ENCODE measurements around the gene C2orf78. TPM values are rescaled to one million over a fixed set of nuclear protein-coding genes. Genes with fewer than 3 reads are reported as not detected.

The C2orf78 gene
- total RNA-seq, 1 experiment from 2014 or later: not detected

DNA sequence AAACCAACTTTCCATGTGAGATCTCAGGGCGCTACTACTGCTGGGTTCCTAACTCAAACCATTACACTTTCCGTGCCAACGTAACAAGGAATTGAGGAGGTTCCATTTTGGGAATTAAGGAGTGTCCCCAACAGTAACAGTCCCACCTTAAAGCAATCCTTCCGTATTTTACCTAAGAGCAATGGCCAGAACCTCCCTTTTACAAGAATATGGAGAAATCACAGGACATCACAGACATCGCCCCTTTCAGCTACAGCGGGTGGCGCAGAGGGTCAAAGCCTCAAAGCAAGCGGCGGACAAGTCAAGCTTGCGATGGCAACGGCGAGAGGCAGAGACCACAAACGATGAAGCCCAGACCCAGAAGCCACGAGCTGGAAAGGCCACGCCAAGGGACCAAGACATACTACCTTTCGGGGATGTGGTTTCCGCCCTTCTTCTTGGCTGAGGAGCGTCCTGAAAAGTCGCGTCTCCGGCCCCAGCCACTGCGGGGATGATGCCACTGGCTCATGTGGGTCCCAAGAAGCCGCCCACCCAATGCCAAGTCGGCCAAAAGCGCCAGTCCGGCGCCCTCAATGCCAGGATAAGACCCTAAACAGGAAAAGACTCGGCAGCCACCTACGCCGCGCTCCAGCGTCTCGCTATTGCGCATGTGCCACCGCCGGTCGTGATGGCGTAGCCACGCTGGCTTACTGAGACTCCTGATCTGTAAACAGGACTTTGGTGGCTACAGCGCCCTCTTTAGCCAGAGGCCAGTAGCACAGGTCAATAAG lies 4.3 kb upstream of the C2orf78 start, which contains the start of gene DUSP11:
DUSP11 (minus strand) TSS at position 637 of the 770 bp plus-strand sequence; CDS start at position 508, 129 bp downstream.
- peak; percentile 92 for DNase-seq (ENCODE audit: low read depth)

DNA sequence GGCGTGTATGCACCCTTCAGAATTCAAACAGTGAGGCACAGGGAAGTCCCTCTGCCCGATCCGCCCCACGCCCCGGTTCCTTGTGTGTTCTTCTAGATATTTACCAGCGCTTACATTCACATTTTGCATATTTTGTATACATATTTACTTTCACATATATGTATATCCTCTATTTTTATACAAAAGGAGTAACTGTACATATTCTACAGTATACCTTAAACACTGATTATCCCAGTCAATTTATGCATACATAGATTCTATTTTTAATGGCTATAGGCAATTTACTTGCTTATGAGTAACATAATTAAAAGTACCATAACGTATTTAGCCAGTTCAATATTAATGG lies 3.8 kb upstream of the C2orf78 start:
- no peak for DNase-seq (ENCODE audit: low read depth)

DNA sequence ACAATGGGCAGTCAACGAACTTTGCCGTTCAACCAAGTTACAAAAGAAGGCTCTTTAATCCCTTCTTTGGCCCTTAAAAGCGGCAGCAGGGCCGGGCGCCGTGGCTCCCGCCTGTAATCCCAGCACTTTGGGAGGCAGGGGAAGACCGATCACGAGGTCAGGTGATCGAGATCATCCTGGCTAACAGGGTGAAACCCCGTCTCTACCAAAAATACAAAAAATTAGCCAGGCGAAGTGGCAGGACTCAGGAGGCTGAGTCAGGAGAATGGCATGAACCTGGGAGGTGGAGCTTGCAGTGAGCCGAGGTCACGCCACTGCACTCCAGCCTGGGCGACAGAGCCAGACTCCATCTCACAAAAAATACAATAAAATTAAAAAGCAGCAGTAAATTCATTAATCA lies 581 bp upstream of the C2orf78 start:
- DNase-seq (ENCODE audit: low read depth): peak; percentile 75

DNA sequence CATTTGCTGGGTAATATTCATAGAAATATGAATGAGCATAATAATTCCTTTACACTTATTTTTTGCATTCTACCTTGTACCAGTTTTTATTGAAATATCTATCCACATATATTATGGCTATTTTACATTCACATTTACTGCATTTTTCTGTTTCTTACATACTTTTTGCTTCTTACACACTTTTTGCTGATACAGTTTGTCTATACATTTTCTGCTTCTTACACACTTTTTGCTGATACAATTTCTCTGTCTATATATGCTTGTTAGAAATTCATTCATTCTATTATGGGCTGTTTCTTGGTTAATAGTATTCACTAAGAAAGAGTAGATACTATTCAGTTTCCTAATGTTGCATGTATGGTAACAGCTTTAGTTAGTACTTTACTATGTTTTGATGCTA lies 27.9 kb downstream of the C2orf78 start:
- no peak for DNase-seq (ENCODE audit: low read depth)

DNA sequence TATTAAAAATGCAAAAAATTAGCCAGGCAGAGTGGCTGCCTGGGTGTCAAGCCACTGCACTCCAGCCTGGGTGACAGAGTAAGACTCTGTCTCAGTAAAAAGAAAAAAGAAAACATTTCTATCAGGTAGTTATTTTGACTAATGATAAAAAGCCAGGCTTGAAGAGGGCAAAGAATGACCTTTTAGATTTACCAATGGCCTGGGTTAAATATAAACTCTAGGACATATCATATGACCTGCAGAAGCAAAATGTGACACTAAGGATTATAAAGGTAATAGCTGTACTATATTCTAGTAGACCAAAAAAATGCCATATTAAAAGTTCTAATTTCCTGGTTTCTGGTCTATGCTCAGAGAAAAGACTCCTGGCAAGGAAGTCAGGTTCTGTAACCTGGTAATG lies 28.7 kb downstream of the C2orf78 start:
- DNase-seq (ENCODE audit: low read depth): no peak

DNA sequence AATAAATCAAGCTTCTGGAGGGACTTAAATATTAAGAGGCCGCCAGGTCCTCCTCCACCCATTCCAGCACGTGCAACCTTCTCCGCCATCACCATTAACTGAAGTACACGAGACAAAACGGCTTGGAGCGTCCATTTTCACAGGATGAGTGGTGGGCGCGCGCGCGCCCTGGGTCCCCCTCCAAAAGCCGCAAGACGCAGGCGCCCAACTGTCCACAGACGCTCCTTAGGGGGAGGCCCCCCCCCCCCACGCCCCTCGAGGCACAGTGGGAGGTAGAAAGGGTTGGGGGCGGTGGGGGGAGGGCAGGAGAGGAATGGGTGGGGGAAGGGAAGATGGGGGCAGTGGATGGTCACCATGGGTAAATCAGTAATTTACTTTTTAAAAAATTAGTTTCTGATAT lies 34.3 kb downstream of the C2orf78 start:
- no peak for DNase-seq (ENCODE audit: low read depth)

DNA sequence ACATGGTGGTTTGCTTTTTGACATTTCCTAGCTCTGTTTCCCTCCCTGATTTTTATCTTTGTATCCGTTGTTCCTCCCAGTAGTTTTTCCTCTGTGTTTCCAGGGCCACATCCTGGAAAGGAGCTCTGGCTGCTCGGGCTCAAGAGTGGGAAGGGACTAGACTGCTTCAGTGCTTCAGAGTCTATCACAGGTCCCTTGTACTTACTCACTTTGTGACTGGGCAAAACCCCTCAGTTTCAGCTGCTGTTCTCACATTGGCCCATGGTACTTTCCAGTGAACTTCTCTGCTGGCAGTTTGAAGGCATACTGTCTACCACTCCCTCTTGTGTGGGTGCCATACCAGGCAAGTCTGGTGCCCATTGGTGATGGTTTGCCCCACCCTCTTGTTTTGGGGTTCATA lies 37.2 kb downstream of the C2orf78 start:
- no peak for DNase-seq (ENCODE audit: low read depth)

DNA sequence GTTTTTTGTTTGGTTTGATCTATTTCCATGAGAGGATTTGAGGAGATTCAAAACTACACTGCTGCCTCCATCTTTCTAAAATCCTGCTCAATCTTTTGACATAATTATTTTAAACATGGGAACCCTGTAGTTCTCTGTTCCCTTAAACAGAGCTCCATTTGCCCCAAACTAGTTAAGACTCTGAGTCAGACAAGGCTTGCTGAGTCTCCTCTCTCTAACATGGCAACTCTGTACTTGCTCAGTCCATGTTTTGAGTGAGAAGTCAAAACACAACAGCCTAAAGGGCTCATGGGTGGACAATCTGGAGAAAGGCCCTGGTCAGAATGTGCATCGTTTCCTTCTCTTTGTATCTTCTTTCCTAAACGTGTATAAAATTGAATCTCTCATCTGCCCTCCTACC lies 37.7 kb downstream of the C2orf78 start:
- DNase-seq (ENCODE audit: low read depth): no peak

DNA sequence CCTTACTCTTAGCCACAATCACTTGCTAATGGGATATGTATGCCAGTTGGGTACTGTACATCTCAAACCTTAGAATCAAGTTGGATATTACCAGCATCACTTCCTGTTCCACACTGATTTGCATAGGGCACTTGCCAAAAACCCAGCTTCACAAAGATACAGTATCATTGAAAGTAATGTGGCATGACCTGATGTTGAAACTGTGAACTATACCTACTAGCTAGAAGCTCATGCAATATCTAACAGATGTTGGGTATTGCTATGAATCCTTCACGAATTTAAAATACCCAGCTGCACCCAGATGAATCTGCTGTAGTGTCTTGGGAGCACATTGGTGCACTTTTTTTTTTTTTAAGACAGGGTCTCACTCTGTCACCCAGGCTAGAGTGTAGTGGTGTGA lies 38.3 kb downstream of the C2orf78 start:
- no peak for DNase-seq (ENCODE audit: low read depth)

DNA sequence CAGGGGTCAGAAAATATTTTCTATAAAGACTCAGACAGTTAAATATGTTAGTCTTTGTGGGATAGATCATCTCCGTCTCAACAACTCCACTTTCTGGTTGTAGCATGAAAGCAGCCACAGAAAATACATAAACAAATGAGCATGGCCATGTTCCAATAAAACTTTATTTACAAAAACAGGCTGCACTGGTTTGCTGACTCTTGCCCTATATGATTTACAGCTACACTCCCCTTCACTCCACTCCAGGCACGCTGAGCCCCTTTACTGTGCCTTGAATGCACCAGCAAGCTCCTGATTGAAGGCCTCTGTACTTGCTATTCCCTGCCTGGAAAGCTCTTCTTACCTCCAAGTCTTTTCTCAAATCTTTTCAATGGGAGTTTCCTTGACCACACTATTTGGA lies 39.0 kb downstream of the C2orf78 start:
- no peak for DNase-seq (ENCODE audit: low read depth)

DNA sequence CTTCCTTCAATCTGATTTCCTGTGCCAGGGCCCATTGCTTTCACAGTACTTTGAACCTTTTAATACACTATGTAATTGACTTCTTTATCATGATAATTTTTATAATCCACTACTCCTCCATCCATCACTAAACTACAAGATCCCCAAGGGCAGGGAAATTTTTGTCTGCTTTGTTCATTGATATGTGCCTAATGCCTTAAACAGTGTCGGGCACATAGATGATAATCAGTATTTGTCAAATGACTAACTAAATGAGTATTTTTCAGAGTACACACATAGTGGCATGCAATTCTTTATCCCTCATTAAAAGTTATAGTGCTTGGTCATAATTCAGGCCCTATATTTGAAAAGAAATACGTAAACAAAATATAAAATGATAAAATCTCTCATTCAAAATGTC lies 39.4 kb downstream of the C2orf78 start:
- DNase-seq (ENCODE audit: low read depth): no peak

DNA sequence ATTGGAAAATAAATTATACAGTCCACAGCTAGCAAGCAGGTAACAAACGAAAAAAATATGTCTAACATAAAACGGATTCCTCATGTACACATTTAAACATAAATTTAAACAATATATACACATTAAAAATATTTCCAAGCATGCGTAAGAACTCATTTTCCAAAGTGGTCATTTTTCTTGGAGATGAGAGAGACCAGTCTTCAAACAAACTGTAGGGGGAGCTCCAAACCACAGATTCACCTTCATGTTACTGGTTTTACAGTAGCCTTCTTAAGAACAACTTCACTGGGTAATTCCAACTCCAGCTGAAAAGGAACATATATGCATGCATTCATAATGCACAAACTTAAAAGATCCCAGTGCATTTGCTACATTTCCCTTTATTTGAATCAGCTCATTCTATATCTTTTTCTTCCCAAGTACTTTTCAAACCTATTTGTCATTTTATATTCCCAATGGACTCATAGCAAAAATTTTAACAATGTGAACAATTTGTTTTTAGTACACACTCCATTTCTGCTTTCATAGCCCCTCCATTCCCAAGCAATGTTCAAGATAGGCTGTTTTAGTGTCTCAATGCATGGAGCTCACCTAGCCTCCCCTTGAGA lies 40.0 kb downstream of the C2orf78 start:
- peak; percentile 43 for DNase-seq (ENCODE audit: low read depth)

DNA sequence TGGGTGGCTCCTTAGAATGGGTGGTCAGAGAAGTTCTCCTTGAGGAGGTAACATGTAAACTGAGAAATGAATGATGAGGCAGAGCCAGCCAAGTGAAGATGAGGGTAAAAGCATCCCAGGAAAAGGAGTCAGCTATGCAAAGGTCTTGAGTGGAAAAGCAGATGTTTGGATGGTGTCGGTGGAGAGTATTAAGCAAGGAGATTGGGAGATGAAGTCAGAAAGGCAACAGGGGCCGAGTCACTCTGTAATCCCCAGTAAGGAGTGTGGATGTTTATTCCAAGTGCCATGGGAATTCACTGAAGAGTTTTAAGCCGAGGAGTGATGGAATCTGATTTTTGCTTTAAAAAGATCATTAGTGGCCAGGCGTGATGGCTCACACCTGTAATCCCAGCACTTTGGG lies 41.4 kb downstream of the C2orf78 start:
- DNase-seq (ENCODE audit: low read depth): no peak

DNA sequence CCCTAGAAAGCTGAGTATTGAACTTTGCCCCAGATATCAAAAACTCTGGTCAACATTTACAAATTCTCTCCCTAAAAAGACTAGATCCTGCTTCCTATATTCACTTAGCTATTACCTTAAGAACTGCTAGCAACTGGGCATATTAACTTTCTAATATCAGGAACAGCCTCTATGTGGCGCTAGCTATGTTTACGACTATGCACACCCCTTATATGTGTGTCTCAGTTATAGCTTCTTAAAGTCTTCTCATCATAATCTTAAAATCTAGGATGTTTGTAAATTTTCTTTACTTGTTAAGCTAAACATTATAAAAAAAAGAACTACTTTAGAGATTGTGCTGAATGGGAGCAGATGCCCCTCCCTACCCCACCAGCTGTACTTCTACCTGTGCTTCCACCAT lies 43.0 kb downstream of the C2orf78 start:
- DNase-seq (ENCODE audit: low read depth): peak; percentile 39

DNA sequence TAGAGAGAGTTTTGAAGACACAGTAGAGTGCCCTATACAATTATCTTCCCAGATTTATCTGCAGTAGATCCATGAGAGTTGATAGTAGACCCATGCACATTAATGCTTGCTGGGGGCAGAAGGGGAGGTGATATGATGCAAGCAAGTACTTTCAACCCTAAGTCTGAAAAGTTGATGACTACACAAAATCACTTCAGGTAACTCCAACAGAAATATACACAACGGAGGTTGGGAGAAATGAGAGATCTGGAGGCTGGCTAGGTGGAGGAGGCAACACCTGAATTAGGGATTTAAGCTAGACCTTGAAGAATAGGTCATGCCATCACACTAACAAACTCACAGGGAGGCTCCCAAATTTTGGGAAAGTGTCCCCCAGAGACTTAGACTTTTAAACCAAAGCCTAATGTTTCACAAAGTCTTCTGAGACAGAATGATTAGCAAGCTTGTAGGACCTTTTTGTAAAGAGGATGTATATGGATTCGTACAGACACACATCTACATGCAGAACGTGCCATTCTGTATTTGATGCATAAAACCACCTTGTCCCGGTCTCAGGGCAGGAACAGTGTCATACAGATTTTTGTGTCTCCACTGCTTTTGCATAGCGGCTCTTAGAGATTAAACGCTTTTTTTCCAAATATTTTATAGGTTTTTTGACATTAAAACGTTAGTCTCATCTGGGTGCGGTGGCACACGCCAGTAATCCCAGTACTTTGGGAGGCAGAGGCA lies 43.8 kb downstream of the C2orf78 start:
- no peak for DNase-seq (ENCODE audit: low read depth)

DNA sequence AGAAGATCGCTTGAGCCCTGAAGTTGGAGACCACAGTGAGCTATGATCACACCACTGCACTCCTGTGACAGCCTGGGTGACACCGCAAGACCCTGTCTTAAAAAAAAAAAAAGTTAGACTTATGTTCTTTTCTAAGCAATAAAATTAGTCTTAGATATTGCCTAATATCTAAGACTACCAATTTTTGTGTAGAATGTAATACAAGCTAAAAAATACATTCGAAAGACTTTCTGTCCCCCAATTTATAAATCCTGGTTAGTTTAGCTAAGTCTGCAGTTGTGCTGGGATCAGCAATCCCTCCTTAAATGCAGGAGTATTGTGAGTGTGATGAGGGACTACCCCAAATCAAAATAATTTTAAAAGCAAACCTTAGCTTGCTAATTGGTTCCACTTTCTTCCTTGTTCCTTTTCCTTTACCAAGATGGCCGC lies 44.4 kb downstream of the C2orf78 start:
- no peak for DNase-seq (ENCODE audit: low read depth)

DNA sequence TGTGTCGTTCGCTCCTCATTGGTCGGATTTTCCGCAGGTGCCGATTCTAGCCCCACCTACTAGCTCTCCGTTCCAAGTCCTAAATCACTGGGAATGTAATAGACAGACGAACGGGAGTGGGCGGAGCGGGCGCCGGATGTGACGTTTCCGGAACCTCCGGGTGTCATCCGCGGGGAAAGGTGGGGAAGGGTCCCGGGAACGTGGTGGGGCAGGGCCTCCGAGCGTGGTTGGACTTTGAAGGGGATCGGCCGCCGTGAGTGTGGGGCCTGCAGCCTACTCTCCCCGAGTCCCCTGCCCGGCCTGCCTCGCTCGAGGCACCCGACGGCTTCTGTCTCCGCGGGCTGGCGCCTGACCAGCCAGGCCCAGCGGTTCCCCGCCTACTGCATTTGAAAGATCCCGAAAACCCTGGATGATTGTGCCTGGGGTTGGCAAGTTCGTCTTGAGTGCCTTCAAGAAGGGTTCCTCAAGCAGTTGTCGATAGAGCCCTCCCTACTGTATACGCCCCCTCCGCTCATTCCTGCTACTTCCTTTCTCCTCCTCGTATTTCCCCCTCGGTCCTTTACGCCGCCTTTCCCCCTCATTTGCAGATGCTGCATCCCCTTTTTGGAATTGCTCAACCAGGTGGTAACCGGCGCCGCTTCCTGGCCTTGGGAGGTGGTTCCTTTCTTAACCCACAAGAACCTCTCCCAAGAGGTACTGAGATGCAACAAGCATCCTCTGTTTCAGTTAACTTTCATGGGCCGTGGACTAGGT lies 45.0 kb downstream of the C2orf78 start, which contains the start of gene STAMBP:
STAMBP (plus strand) TSS at position 144 of the 753 bp plus-strand sequence. CDS start 1,896 bp downstream, outside the sequence.
- peak; percentile 91 for DNase-seq (ENCODE audit: low read depth)

DNA sequence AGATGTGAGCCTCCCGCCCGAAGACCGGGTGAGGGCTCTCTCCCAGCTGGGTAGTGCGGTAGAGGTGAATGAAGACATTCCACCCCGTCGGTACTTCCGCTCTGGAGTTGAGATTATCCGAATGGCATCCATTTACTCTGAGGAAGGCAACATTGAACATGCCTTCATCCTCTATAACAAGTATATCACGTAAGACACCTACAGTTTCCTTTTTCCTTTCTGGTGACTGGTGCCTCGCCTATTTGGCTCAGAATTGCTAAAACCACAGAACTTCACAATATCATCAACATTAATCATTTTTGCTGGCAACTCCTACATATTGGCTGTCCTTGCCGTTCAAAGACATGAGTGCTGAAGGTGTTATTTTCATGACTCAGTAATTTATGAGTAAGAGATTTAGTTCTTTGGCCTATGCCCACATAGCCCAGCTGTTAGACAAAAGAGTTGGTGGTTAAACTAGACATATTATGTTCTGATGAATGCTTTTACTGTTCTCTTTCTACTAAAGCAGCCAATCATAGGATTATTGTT lies 47.0 kb downstream of the C2orf78 start:
- peak; percentile 97 for DNase-seq (ENCODE audit: low read depth)

DNA sequence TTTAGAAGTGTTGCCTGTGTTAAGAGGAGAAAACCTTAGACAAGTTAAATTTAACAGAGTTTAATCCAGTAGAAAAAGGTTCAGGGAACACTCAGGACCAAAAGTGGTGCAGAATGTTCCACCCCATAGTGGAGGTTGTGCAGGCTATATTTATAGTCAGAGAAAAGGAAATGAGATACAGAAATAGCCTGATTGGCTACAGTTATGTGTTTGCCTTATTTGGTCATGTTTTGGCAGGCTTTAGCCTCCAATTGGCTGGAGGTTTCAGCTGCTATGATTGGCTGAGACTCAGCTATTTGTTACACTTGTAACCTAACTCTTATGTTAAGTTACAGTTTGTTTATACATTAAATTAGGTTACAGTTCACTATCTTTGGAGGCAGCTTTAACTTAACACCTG lies 48.9 kb downstream of the C2orf78 start:
- peak; percentile 47 for DNase-seq (ENCODE audit: low read depth)

DNA sequence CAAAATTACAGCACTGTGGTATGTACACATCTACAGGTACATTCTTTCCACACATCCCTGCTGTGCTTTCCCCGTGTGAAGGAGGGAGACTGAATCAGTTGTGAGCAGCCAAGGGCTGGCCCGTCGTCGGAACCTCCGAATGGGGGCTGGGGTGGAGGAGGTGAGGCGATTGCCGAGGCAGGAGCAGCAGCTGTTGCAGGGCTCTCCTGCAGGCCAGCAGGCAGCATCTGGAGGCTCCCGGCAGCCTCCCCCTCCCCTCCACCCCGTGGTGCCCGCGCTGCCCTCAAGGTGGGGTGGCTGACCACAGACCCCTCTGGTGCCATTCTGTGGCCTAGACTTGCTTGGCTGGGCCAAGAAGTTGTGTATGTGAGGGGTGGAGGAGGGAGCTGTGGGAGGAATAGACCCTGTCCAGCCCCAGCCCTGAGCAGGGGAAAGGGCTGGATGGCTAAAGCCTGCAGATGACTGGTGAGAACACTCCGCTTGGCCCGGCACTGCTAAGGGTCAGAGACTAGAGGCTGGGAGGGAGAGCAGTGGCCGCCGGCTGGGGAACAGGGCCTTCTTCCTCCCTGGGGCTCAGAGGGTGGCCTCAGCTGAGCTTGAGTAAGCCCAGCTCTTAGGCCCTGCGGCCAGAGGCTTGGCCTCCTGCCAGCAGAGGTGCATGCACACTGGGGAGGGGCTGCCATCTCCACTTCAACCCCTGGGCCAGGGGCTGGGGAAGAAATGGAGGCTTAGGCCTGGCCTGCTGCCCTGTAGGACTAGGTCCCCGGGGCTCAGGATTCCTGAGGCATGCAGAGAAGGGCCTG lies 52.4 kb downstream of the C2orf78 start:
- DNase-seq (ENCODE audit: low read depth): no peak

Data from HT1080 (cell line).